ENCODE data around the gene DVL2.

DNA sequence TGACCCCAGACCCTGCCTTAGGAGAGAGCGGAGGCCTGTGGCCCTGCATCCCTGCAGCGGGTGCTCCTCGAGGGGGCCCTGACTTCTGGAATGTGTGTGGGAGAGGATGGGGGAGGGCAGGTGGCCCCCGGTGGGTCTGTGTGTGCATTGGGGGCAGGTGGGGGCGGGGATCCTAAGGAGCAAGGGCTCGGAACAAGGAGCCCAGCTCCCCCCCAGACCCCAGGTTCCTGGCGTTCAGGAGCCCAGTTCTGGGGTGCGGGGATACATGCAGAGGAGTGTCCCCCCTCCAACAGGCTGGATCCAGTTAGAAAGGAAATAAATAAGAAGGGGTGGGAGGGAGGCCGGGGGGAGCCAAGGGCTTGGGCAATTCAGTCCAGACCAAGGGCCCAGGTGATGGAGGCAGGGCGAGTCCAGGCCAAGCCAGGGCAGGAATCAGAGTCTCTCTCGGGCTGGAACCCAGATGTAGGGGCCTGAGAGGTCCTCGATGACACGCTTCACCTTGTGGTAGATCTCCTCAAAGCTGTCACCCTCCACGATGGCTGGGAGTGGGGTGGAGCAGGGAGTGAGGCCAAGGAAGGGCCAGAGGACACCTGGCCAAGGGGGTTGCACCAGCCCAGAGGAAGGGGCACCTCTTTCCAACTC lies 43.9 kb downstream of the DVL2 start:
- TF ChIP-seq POLR2A (IDR thresholded peaks at IDR 0.05) = no peak
- TF ChIP-seq CTCF (IDR thresholded peaks at IDR 0.05) = no peak

All from esophagus squamous epithelium (tissue), 4 donors.